ENCODE results near the gene FASTKD1. TPM values are rescaled to one million over a fixed set of nuclear protein-coding genes. Genes with fewer than 3 reads are reported as not detected.
"Not testable (repeated sequence)": the region's sequence is repeated elsewhere in the genome, so short reads cannot be mapped to it uniquely, and the experiment has no call there.

FASTKD1 gene
- total RNA-seq, 1 donor from 2014 or later = 13.3 TPM

DNA sequence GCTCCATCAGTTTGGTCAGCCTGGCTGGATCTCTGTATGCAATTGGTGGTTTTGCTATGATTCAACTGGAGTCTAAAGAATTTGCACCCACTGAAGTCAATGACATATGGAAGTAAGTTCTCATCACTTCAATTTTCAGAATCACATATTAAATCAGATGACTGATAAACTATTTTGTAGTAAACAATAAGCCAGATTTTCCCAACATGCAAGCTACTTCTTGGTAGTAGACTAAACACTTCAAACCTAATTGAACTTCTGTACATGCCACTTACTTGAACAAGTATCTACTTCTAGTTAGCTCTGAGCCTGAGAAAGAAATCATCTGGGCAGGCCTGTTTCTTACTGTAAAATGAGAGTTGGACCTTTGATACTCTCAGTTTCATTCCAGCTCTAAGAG, 52.8 kb downstream of the FASTKD1 start:
- H3K36me3 ChIP-seq (ENCODE audit: control insufficient read depth, insufficient read depth, low read length) = no peaks in the 10 kb centered on the region
- no peak overlapping the region for H3K4me3 ChIP-seq (ENCODE audit: low read depth, low read length)
- no peaks in the 10 kb centered on the region for H3K27me3 ChIP-seq (ENCODE audit: control insufficient read depth, insufficient read depth, low read length)
- TF ChIP-seq, protein P1, sequence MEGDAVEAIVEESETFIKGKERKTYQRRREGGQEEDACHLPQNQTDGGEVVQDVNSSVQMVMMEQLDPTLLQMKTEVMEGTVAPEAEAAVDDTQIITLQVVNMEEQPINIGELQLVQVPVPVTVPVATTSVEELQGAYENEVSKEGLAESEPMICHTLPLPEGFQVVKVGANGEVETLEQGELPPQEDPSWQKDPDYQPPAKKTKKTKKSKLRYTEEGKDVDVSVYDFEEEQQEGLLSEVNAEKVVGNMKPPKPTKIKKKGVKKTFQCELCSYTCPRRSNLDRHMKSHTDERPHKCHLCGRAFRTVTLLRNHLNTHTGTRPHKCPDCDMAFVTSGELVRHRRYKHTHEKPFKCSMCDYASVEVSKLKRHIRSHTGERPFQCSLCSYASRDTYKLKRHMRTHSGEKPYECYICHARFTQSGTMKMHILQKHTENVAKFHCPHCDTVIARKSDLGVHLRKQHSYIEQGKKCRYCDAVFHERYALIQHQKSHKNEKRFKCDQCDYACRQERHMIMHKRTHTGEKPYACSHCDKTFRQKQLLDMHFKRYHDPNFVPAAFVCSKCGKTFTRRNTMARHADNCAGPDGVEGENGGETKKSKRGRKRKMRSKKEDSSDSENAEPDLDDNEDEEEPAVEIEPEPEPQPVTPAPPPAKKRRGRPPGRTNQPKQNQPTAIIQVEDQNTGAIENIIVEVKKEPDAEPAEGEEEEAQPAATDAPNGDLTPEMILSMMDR (IDR thresholded peaks at IDR 0.05; ENCODE audit: insufficient read depth, low read length, poor library complexity, severe bottlenecking) = no peak
- DNase-seq (ENCODE audit: low read depth) = no peak

DNA sequence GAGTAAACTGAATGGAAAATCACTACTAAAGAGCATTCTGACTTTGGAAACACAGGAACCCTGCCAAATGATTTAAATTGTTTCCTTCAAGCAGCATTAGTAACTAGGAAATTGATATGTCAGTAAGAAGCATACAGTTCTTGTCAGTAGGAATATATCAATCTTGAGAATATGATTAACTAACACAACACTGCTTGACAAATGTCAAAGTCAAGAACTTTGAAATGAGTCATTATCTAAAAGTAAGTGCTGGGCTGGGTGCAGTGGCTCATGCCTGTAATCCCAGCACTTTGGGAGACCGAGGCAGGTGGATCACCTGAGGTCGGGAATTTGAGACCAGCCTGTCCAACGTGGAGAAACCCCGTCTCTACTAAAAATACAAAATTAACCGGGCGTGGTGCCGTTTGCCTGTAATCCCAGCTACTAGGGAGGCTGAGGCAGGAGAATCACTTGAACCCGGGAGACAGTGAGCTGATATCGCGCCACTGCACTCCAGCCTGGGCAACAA, 57.1 kb downstream of the FASTKD1 start:
- not testable (repeated sequence) for H3K36me3 ChIP-seq (ENCODE audit: control insufficient read depth, insufficient read depth, low read length); H3K4me3 ChIP-seq (ENCODE audit: low read depth, low read length); H3K27me3 ChIP-seq (ENCODE audit: control insufficient read depth, insufficient read depth, low read length); DNase-seq (ENCODE audit: low read depth)

DNA sequence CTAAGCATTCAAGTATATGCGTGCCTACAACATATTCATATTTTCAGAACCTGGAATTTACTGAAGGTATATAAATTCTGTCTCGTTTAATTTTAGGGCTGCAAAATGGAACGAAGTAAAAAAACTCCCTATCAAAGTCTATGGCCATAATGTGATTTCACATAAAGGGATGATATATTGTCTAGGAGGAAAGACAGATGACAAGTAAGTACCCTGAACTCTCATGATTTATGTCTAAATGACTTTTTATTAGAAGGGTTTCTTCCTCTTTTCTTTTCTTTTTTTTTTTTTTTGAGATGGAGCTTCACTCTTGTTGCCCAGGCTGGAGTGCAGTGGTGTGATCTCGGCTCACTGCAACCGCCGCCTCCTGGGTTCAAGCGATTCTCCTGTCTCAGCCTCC, 58.9 kb downstream of the FASTKD1 start:
- H3K27me3 ChIP-seq (ENCODE audit: control insufficient read depth, insufficient read depth, low read length); DNase-seq (ENCODE audit: low read depth); H3K4me3 ChIP-seq (ENCODE audit: low read depth, low read length); H3K36me3 ChIP-seq (ENCODE audit: control insufficient read depth, insufficient read depth, low read length): not testable (repeated sequence)

DNA sequence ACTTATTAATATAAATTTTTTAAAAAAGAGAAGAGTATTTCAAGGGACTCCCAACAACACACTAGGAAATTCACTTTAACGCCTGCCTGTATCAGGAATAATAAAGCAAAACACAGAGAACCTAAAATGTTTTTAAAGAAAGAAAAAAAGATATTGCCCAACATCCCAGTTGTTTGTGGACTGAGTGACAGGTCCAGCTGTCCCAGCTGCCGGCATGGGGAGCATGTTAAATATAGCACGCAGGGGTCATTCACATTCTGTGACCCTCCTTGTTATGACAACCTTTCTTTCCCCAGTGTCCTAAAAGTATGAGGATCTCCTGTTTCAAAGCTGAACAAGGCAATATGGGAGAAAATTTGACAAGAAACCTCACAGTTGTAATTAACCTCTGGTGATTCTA, 59.7 kb downstream of the FASTKD1 start:
- DNase-seq (ENCODE audit: low read depth) = no peak
- no peaks in the 10 kb centered on the region for H3K27me3 ChIP-seq (ENCODE audit: control insufficient read depth, insufficient read depth, low read length)
- TF ChIP-seq, protein P1 (IDR thresholded peaks at IDR 0.05; ENCODE audit: insufficient read depth, low read length, poor library complexity, severe bottlenecking) = no peak
- H3K36me3 ChIP-seq (ENCODE audit: control insufficient read depth, insufficient read depth, low read length) = no peaks in the 10 kb centered on the region
- no peak overlapping the region for H3K4me3 ChIP-seq (ENCODE audit: low read depth, low read length)

DNA sequence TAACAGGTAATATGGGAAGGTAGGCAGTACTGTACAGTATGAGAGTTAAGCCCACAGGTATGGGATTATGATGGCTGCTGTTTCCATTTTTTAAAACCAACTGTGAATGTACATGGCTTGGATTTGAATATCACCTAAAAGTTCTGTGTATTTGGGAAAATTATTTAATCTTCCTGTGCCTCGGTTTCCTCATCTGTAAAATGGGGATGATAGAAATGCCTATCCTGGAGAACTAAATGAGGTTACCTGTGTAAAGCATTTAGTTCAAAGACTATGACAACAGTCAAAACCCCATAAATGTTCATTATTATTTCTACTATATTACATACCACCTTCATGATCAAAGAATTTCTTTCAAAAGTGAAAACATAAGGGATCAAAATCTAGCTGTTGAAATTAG, 60.6 kb downstream of the FASTKD1 start:
- no peaks in the 10 kb centered on the region for H3K27me3 ChIP-seq (ENCODE audit: control insufficient read depth, insufficient read depth, low read length)
- no peak for DNase-seq (ENCODE audit: low read depth)
- no peaks in the 10 kb centered on the region for H3K36me3 ChIP-seq (ENCODE audit: control insufficient read depth, insufficient read depth, low read length)
- no peak overlapping the region for H3K4me3 ChIP-seq (ENCODE audit: low read depth, low read length)
- TF ChIP-seq, protein P1 (IDR thresholded peaks at IDR 0.05; ENCODE audit: insufficient read depth, low read length, poor library complexity, severe bottlenecking) = no peak

DNA sequence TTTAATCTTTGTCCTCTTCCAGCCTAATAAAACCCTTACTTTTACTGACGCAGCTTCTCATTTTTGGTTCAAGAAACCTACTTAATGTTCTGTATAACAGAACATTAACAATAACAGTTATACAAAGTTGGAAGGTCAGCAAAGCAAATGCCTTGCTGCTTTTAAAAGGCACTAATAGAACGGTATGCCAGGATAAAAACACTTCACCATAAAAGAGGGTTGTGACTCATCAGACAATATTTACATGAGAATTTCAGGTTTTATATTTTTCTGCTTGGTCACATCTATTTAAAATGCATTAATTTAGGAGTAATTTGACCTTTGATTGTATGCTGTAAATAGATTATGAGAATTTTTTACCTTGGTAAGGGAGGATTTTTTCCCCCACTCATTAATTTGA, 61.1 kb downstream of the FASTKD1 start:
- no peak for DNase-seq (ENCODE audit: low read depth)
- H3K27me3 ChIP-seq (ENCODE audit: control insufficient read depth, insufficient read depth, low read length) = no peaks in the 10 kb centered on the region
- TF ChIP-seq, protein P1 (IDR thresholded peaks at IDR 0.05; ENCODE audit: insufficient read depth, low read length, poor library complexity, severe bottlenecking) = no peak
- no peaks in the 10 kb centered on the region for H3K36me3 ChIP-seq (ENCODE audit: control insufficient read depth, insufficient read depth, low read length)
- no peak overlapping the region for H3K4me3 ChIP-seq (ENCODE audit: low read depth, low read length)

DNA sequence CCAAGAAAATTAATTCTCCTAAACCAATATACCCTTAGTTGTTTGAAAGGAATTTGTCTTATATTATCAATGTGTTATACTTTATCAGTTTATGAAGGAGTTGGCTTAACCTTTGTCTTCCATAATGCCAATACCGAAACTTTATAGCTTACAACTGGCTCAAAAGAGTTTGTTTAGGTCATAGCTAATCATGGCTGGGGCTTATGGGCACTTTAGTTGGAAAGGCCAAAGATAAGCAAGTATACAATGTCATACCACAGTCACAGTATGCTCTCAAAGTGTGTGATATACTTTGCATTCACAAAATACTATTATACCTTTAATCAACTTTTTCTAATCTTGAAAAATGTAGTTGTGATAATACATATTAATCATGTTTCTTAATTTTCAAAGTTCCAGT, 61.8 kb downstream of the FASTKD1 start:
- no peak for DNase-seq (ENCODE audit: low read depth)
- Histone ChIP-seq H3K4me3 (ENCODE audit: low read depth, low read length) (no peak overlapping the region), H3K27me3 (ENCODE audit: control insufficient read depth, insufficient read depth, low read length) (no peaks in the 10 kb centered on the region), H3K36me3 (ENCODE audit: control insufficient read depth, insufficient read depth, low read length) (no peaks in the 10 kb centered on the region)
- TF ChIP-seq, protein P1 (IDR thresholded peaks at IDR 0.05; ENCODE audit: insufficient read depth, low read length, poor library complexity, severe bottlenecking) = no peak
